T-cell (primary cell): Measurements from ENCODE around the gene MYH15. TPM values are rescaled to one million over a fixed set of nuclear protein-coding genes. Genes with fewer than 3 reads are reported as not detected.

Experiments
- ATAC-seq, 4 experiments: fragments of 200-7000 bp in 3 of 4; fragments of 150-1000 bp in 1 of 4; cut with Tn5 transposase; replicated peaks in 1 of 4; 1 replicate in 3 of 4; 2 replicates in 1 of 4; pipeline ENCODE4 v1.10.0; 2021; ENCODE audit warnings: moderate library complexity in 3 of 4, mild to moderate bottlenecking in 2 of 4, moderate number of reproducible peaks in 1 of 4
- CTCF ChIA-PET, 2 donors: fragments of 300-600 bp; sonication (Branson Sonifier 250); formaldehyde crosslinking; loops; one replicate each; lab custom pipeline; 2022; ENCODE audit warnings: antibody characterized with exemption in 2 of 2; lab: Charles Lee
- POLR2A ChIA-PET, 2 donors: fragments of 300-600 bp; sonication (Branson Sonifier 250); formaldehyde crosslinking; loops; one replicate each; lab custom pipeline; 2022; ENCODE audit warnings: antibody characterized with exemption in 2 of 2; lab: Charles Lee
- DNase-seq, 35 experiments: peaks; one replicate each; pipeline versions ENCODE4 v3.0.0 to v3.0.0-alpha.2; 2013 to 2023
- H3K27ac ChIP-seq: one replicate; pipeline ENCODE4 v1.5.1; 2013; ENCODE audit warnings: low read length
- H3K27me3 ChIP-seq, 2 experiments: replicated peaks in 1 of 2; 1 replicate in 1 of 2; 2 replicates in 1 of 2; pipeline versions ENCODE4 v1.6.1 to v1.7.0; 2013; ENCODE audit warnings: low read length in 1 of 2, mixed read lengths in 1 of 2; ENCODE audit not compliant: control insufficient read depth in 2 of 2, insufficient read depth in 2 of 2; ENCODE audit errors: extremely low read depth in 1 of 2
- H3K36me3 ChIP-seq, 2 donors: 1 replicate in 1 of 2; 2 replicates in 1 of 2; pipeline versions ENCODE4 v1.6.1 to v1.7.0; 2013; ENCODE audit warnings: low read length in 1 of 2; ENCODE audit not compliant: control insufficient read depth in 2 of 2, insufficient read depth in 1 of 2; ENCODE audit errors: extremely low read depth in 1 of 2
- H3K4me1 ChIP-seq, 2 experiments: 1 replicate in 1 of 2; 2 replicates in 1 of 2; pipeline versions ENCODE4 v1.6.1 to v1.7.0; 2013; ENCODE audit warnings: low read length in 2 of 2, mixed read lengths in 1 of 2; ENCODE audit not compliant: insufficient read depth in 2 of 2, control insufficient read depth in 1 of 2; ENCODE audit errors: extremely low read depth in 1 of 2
- H3K4me3 ChIP-seq, 2 donors: 1 replicate in 1 of 2; 2 replicates in 1 of 2; pipeline versions ENCODE4 v1.5.1 to v1.7.0; 2013; ENCODE audit warnings: mild to moderate bottlenecking in 2 of 2, low read length in 1 of 2, moderate library complexity in 1 of 2; ENCODE audit not compliant: control insufficient read depth in 1 of 2; ENCODE audit errors: extremely low read depth in 1 of 2
- H3K9me3 ChIP-seq: 2 replicates; pipeline ENCODE4 v1.7.0; 2013
- H3K27ac Mint-ChIP-seq, 2 donors: one replicate each; pipeline ENCODE4 v1.8.0; 2020 to 2021; ENCODE audit warnings: mild to moderate bottlenecking in 2 of 2, mixed read lengths in 2 of 2
- H3K27me3 Mint-ChIP-seq, 2 donors: one replicate each; pipeline ENCODE4 v1.8.0; 2021 to 2022; ENCODE audit warnings: mixed read lengths in 2 of 2
- H3K36me3 Mint-ChIP-seq: one replicate; pipeline ENCODE4 v1.8.0; 2021; ENCODE audit warnings: mixed read lengths
- H3K4me1 Mint-ChIP-seq, 3 donors: one replicate each; pipeline ENCODE4 v1.8.0; 2020 to 2022; ENCODE audit warnings: mixed read lengths in 3 of 3, mild to moderate bottlenecking in 1 of 3
- H3K4me3 Mint-ChIP-seq, 3 donors: one replicate each; pipeline ENCODE4 v1.8.0; 2020 to 2022; ENCODE audit warnings: mild to moderate bottlenecking in 3 of 3, mixed read lengths in 3 of 3, moderate library complexity in 3 of 3
- H3K9me3 Mint-ChIP-seq, 3 donors: one replicate each; pipeline ENCODE4 v1.8.0; 2020 to 2022; ENCODE audit warnings: mixed read lengths in 3 of 3
- WGBS: methylation state at CpG from one replicate; pipeline ENCODE4 v1.1.5; 2013; ENCODE audit warnings: missing lambda C conversion rate; ENCODE audit not compliant: insufficient coverage; 5-methylcytosine and 5-hydroxymethylcytosine counted together
- total RNA-seq, 35 experiments: library from RNA in 6 of 35; stranded (reverse) in 6 of 35; fragments of 120-200 nt in 1 of 35; gene quantifications; one replicate each; pipeline versions ENCODE4 v1.2.1 to v1.2.4 and lab custom pipeline; 2013 to 2026

Gene MYH15
- total RNA-seq, 5 donors from 2014 or later (not counting 1 experiment from before 2014, with no cell fraction given): 0.07 to 0.18 (median 0.11) TPM; not detected in 1

- peaks cover 10 to 28% (median 21%) of the 10 kb centered on the region in 3 donors for H3K9me3 Mint-ChIP-seq
- H3K27ac Mint-ChIP-seq: no peak overlapping the region
- Histone ChIP-seq H3K36me3 (no peaks in the 10 kb centered on the region), H3K27me3 (no peaks in the 10 kb centered on the region), H3K4me3 (no peak overlapping the region), H3K9me3 (no peaks in the 10 kb centered on the region), H3K4me1 (no peaks in the 10 kb centered on the region), H3K27ac (no peak overlapping the region)
- no peaks in the 10 kb centered on the region for H3K4me1 Mint-ChIP-seq
- peaks cover 2 to 3% of the 10 kb centered on the region in 2 donors for H3K27me3 Mint-ChIP-seq
- POLR2A ChIA-PET: no interaction called here
- ATAC-seq: no peak
- WGBS: no CpG with 5 or more reads among the region's 1 CpG
- DNase-seq: no peak
- H3K36me3 Mint-ChIP-seq: peaks cover 7% of the 10 kb centered on the region
- CTCF ChIA-PET: no interaction called here
- H3K4me3 Mint-ChIP-seq: no peak overlapping the region
Observed at GRCh38 chr3:108448593-108448992, 61.8 kb downstream of the MYH15 start.

- Mint-ChIP-seq H3K27ac (no peak overlapping the region), H3K27me3 (peaks cover 3 to 5% of the 10 kb centered on the region in 2 donors), H3K4me1 (no peaks in the 10 kb centered on the region), H3K36me3 (peaks cover 7% of the 10 kb centered on the region), H3K4me3 (no peak overlapping the region), H3K9me3 (peaks cover 10 to 28% (median 21%) of the 10 kb centered on the region in 3 donors)
- POLR2A ChIA-PET: interaction anchor here in 1 of 2 donors (0.6 kb wide), 1 partner anchor 27 kb away, joined by 3 read pairs; no protein-coding TSS in a partner anchor
- Histone ChIP-seq H3K4me3 (no peak overlapping the region), H3K27me3 (no peaks in the 10 kb centered on the region), H3K4me1 (no peaks in the 10 kb centered on the region), H3K27ac (no peak overlapping the region), H3K9me3 (no peaks in the 10 kb centered on the region), H3K36me3 (no peaks in the 10 kb centered on the region)
- WGBS: no CpG with 5 or more reads among the region's 3 CpGs
- CTCF ChIA-PET: interaction anchor here in 1 of 2 donors (1.1 kb wide), 1 partner anchor 1026 kb away, joined by 4 read pairs; no protein-coding TSS in a partner anchor
- no peak for ATAC-seq
- DNase-seq: no peak
Observed at GRCh38 chr3:108447096-108447847, 63.1 kb downstream of the MYH15 start.

GRCh38 chr3:108442281-108442680 is 68.1 kb downstream of the MYH15 start:
- Histone ChIP-seq H3K4me3 (no peak overlapping the region), H3K4me1 (no peaks in the 10 kb centered on the region), H3K27ac (no peak overlapping the region), H3K9me3 (no peaks in the 10 kb centered on the region), H3K27me3 (no peaks in the 10 kb centered on the region), H3K36me3 (no peaks in the 10 kb centered on the region)
- H3K9me3 Mint-ChIP-seq: peaks cover 9 to 17% (median 11%) of the 10 kb centered on the region in 3 donors
- WGBS: no CpG with 5 or more reads among the region's 2 CpGs
- DNase-seq (no peak), ATAC-seq (no peak)
- no peak overlapping the region for H3K4me3 Mint-ChIP-seq
- POLR2A ChIA-PET: interaction anchor here in 1 of 2 donors (0.6 kb wide), 1 partner anchor 352 kb away, joined by 4 read pairs; no protein-coding TSS in a partner anchor
- peaks cover 0 to 3% of the 10 kb centered on the region in 2 donors for H3K27me3 Mint-ChIP-seq
- CTCF ChIA-PET: interaction anchor here (0.6 to 0.7 kb wide), 2 partner anchors 42 to 49 kb away, joined by 3 to 4 read pairs; no protein-coding TSS in a partner anchor
- H3K27ac Mint-ChIP-seq: no peak overlapping the region
- no peaks in the 10 kb centered on the region for H3K4me1 Mint-ChIP-seq
- peaks cover 5% of the 10 kb centered on the region for H3K36me3 Mint-ChIP-seq

- no peaks in the 10 kb centered on the region for H3K27me3 ChIP-seq
- ATAC-seq: no peak
- Mint-ChIP-seq H3K4me3 (no peak overlapping the region), H3K27me3 (peaks cover 0 to 3% of the 10 kb centered on the region in 2 donors), H3K4me1 (no peaks in the 10 kb centered on the region), H3K9me3 (peaks cover 1 to 9% (median 3%) of the 10 kb centered on the region in 3 donors), H3K27ac (no peak overlapping the region), H3K36me3 (no peaks in the 10 kb centered on the region)
- no peaks in the 10 kb centered on the region for H3K4me1 ChIP-seq
- ChIA-PET CTCF (interaction anchor here in 1 of 2 donors (0.6 kb wide), 1 partner anchor 639 kb away, joined by 3 read pairs; no protein-coding TSS in a partner anchor), POLR2A (no interaction called here)
- H3K4me3 ChIP-seq: no peak overlapping the region
- no peaks in the 10 kb centered on the region for H3K36me3 ChIP-seq
- H3K27ac ChIP-seq: no peak overlapping the region
- WGBS: no CpG with 5 or more reads among the region's 2 CpGs
- no peaks in the 10 kb centered on the region for H3K9me3 ChIP-seq
- DNase-seq: no peak
Observed at GRCh38 chr3:108441518-108441917, 68.9 kb downstream of the MYH15 start.

- H3K27ac Mint-ChIP-seq: no peak overlapping the region
- 100% methylated on average over 4 of the region's 7 CpGs for WGBS
- Histone ChIP-seq H3K27me3 (no peaks in the 10 kb centered on the region), H3K4me3 (no peak overlapping the region), H3K27ac (no peak overlapping the region), H3K36me3 (no peaks in the 10 kb centered on the region), H3K9me3 (no peaks in the 10 kb centered on the region), H3K4me1 (no peaks in the 10 kb centered on the region)
- peaks cover 0 to 5% (median 0%) of the 10 kb centered on the region in 3 donors for H3K9me3 Mint-ChIP-seq
- no peaks in the 10 kb centered on the region for H3K36me3 Mint-ChIP-seq
- peaks cover 0 to 3% of the 10 kb centered on the region in 2 donors for H3K27me3 Mint-ChIP-seq
- H3K4me1 Mint-ChIP-seq: no peaks in the 10 kb centered on the region
- ChIA-PET POLR2A (interaction anchor here in 1 of 2 donors (0.8 kb wide), 1 partner anchor 93 kb away, joined by 3 read pairs; no protein-coding TSS in a partner anchor), CTCF (interaction anchor here in 1 of 2 donors (0.6 kb wide), 1 partner anchor 640 kb away, joined by 3 read pairs; no protein-coding TSS in a partner anchor)
- H3K4me3 Mint-ChIP-seq: no peak overlapping the region
- ATAC-seq: no peak
- no peak for DNase-seq
Observed at GRCh38 chr3:108441071-108441507, 69.3 kb downstream of the MYH15 start.

GRCh38 chr3:108438542-108438941 is 71.9 kb downstream of the MYH15 start:
- Histone ChIP-seq H3K9me3 (no peaks in the 10 kb centered on the region), H3K4me3 (no peak overlapping the region), H3K27me3 (no peaks in the 10 kb centered on the region), H3K4me1 (no peaks in the 10 kb centered on the region), H3K27ac (no peak overlapping the region), H3K36me3 (no peaks in the 10 kb centered on the region)
- no peak overlapping the region for H3K27ac Mint-ChIP-seq
- no peaks in the 10 kb centered on the region for H3K36me3 Mint-ChIP-seq
- ChIA-PET CTCF (no interaction called here), POLR2A (no interaction called here)
- ATAC-seq (no peak), DNase-seq (no peak)
- H3K4me1 Mint-ChIP-seq: no peaks in the 10 kb centered on the region
- H3K27me3 Mint-ChIP-seq: peaks cover 0 to 3% of the 10 kb centered on the region in 2 donors
- H3K9me3 Mint-ChIP-seq: peaks cover 0 to 3% (median 0%) of the 10 kb centered on the region in 3 donors
- no peak overlapping the region for H3K4me3 Mint-ChIP-seq
